OCI-LY1 (cell line): ENCODE data around the gene PIN4.

Experiments
- H2AFZ ChIP-seq: fragments of 200-600 bp; sonication (generic), shearing (Covaris generic); 2 replicates; pipeline ENCODE4 v1.6.0; 2014; ENCODE audit warnings: antibody characterized with exemption, mild to moderate bottlenecking, low read length
- H3F3A ChIP-seq: fragments of 200-600 bp; sonication (generic), shearing (Covaris generic); 2 replicates; pipeline ENCODE4 v1.6.0; 2014; ENCODE audit warnings: mild to moderate bottlenecking, antibody characterized with exemption, low read length, moderate library complexity; ENCODE audit not compliant: insufficient read depth
- H3K27ac ChIP-seq: fragments of 200-600 bp; sonication (generic); 2 replicates; pipeline ENCODE4 v1.5.1; 2014; ENCODE audit warnings: low read length, mixed run types, mild to moderate bottlenecking, low read depth; ENCODE audit not compliant: poor library complexity, severe bottlenecking
- H3K27me3 ChIP-seq: fragments of 200-600 bp; sonication (generic); 2 replicates; pipeline ENCODE4 v1.6.0; 2014; ENCODE audit warnings: antibody characterized with exemption, mild to moderate bottlenecking, low read length, moderate library complexity; ENCODE audit not compliant: insufficient read depth
- H3K36me3 ChIP-seq: fragments of 200-600 bp; sonication (generic); 2 replicates; pipeline ENCODE4 v1.6.1; 2014; ENCODE audit warnings: mild to moderate bottlenecking, antibody characterized with exemption, low read length, moderate library complexity, mixed read lengths; ENCODE audit not compliant: insufficient read depth
- H3K4me1 ChIP-seq: fragments of 200-600 bp; sonication (generic); 2 replicates; pipeline ENCODE4 v1.5.1; 2014; ENCODE audit warnings: mild to moderate bottlenecking, low read length, moderate library complexity; ENCODE audit not compliant: insufficient read depth, severe bottlenecking
- H3K4me2 ChIP-seq: fragments of 200-600 bp; sonication (generic), shearing (Covaris generic); 2 replicates; pipeline ENCODE4 v1.6.1; 2014; ENCODE audit warnings: low read length
- H3K4me3 ChIP-seq: fragments of 200-600 bp; sonication (generic); 2 replicates; pipeline ENCODE4 v1.5.1; 2014; ENCODE audit warnings: low read length, low read depth, mild to moderate bottlenecking, mixed read lengths; ENCODE audit not compliant: poor library complexity, severe bottlenecking
- H3K79me2 ChIP-seq: fragments of 200-600 bp; shearing (Covaris generic); 2 replicates; pipeline ENCODE4 v1.6.1; 2016; ENCODE audit warnings: mixed run types, low read length, mixed read lengths; ENCODE audit not compliant: insufficient read depth
- H3K9ac ChIP-seq: fragments of 200-600 bp; sonication (generic), shearing (Covaris generic); 2 replicates; pipeline ENCODE4 v1.6.1; 2014; ENCODE audit warnings: mild to moderate bottlenecking, low read length, mixed read lengths
- H3K9me2 ChIP-seq: fragments of 200-600 bp; sonication (generic), shearing (Covaris generic); 2 replicates; pipeline ENCODE4 v1.6.1; 2014; ENCODE audit warnings: low read depth, mild to moderate bottlenecking, low read length, mixed read lengths
- H3K9me3 ChIP-seq: fragments of 200-600 bp; shearing (Covaris generic); 2 replicates; pipeline ENCODE4 v1.6.1; 2014; ENCODE audit warnings: low read length, mixed read lengths
- H4K20me1 ChIP-seq: fragments of 200-600 bp; sonication (generic), shearing (Covaris generic); 2 replicates; pipeline ENCODE4 v1.6.0; 2016; ENCODE audit warnings: mild to moderate bottlenecking, low read length; ENCODE audit not compliant: insufficient read depth
- EZH2 ChIP-seq: fragments of 200-600 bp; sonication (generic), shearing (Covaris generic); IDR thresholded peaks from 2 replicates; pipeline ENCODE4 v1.8.0; 2017; ENCODE audit warnings: borderline replicate concordance, mixed run types, mild to moderate bottlenecking, antibody characterized with exemption, low read length, moderate library complexity, mixed read lengths
- TF ChIP-seq, protein P1 (sequence below): fragments of 200-600 bp; sonication (generic), shearing (Covaris generic); IDR thresholded peaks from 2 replicates; pipeline ENCODE4 v1.5.1; 2017; ENCODE audit warnings: mild to moderate bottlenecking, antibody characterized with exemption, low read length, moderate library complexity, mixed read lengths

The PIN4 gene

DNA sequence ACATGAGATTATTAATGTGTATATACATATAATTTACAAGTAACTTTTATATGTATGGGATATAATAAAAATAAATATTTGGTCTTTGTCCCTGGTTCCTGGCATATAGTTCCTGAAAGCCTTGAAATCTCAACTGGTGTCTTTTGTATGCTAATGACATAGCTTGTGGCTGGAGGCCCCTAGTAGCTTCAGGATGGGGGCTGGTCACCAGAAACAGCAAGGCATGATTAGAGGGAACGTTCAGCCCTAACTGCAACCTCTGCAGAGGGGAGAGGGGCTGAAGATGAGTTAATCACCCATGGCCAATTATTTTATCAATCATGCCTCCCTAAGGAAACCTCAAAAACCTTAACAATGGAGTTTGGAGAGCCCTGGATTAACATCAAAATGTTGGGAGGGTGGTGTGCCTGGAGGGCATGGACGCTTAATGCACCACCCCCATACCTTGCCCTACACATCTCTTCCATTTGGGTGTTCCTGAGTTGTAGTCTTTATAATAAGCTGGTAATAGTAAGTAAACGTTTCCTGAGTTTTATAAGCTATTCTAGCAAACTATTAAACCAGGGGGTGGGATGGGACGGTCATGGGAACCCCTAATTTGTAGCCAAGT, 21.3 kb downstream of the PIN4 start:
- no peak overlapping the region for H3K4me2 ChIP-seq
- H3K9me3 ChIP-seq, result no peaks in the 10 kb centered on the region
- H3K36me3 ChIP-seq, result peaks cover 37% of the 10 kb centered on the region
- no peaks in the 10 kb centered on the region for H4K20me1 ChIP-seq
- no peaks in the 10 kb centered on the region for H3K27me3 ChIP-seq
- no peak overlapping the region for H3K9ac ChIP-seq
- H3F3A ChIP-seq, result no peaks in the 10 kb centered on the region
- TF ChIP-seq EZH2, result no peak
- TF ChIP-seq, protein P1, sequence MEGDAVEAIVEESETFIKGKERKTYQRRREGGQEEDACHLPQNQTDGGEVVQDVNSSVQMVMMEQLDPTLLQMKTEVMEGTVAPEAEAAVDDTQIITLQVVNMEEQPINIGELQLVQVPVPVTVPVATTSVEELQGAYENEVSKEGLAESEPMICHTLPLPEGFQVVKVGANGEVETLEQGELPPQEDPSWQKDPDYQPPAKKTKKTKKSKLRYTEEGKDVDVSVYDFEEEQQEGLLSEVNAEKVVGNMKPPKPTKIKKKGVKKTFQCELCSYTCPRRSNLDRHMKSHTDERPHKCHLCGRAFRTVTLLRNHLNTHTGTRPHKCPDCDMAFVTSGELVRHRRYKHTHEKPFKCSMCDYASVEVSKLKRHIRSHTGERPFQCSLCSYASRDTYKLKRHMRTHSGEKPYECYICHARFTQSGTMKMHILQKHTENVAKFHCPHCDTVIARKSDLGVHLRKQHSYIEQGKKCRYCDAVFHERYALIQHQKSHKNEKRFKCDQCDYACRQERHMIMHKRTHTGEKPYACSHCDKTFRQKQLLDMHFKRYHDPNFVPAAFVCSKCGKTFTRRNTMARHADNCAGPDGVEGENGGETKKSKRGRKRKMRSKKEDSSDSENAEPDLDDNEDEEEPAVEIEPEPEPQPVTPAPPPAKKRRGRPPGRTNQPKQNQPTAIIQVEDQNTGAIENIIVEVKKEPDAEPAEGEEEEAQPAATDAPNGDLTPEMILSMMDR, result no peak
- H3K79me2 ChIP-seq, result no peaks in the 10 kb centered on the region
- no peak overlapping the region for H2AFZ ChIP-seq
- H3K4me3 ChIP-seq, result no peak overlapping the region
- no peaks in the 10 kb centered on the region for H3K4me1 ChIP-seq
- no peak overlapping the region for H3K27ac ChIP-seq
- no peaks in the 10 kb centered on the region for H3K9me2 ChIP-seq

DNA sequence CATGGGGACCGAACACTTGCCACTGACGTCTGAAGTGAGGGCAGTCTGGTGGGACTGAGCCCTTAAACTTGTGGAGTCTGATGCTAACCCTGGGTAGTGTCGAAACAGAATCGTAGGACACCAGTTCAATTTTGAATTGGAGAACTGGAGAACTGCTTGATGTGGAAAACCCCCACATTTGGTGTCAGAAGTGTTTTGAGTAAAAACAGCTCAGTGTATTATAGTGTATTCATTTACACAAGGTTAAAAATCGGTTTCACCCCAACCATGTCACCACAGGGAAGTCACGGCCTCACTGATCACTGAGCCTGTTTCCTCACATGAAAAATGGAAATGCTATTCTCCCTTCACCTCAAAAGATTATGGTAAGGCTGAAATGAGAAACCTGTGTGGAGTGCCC, 21.9 kb downstream of the PIN4 start:
- Histone ChIP-seq H3K4me3 (no peak overlapping the region), H3K36me3 (peaks cover 39% of the 10 kb centered on the region), H3K4me1 (no peaks in the 10 kb centered on the region)

DNA sequence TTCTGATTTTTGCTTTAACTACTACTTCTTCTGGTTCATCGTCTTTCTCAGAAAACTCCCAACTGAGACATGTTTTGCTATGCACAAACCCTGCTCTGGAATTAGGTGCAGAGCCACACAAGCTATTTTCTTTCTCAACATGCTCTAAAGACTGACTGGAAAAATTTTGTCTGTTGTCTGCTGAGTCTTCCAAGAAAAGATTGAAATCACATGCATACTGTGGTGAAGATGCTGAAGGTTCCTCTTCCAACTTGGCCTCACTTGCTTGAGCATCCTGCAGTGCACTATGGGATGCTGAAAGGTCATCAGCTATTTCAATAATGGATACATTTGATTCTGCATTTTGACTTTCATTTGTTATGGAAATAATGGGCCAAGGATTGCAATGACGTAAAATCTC, 24.1 kb downstream of the PIN4 start:
- Histone ChIP-seq H3K36me3 (peaks cover 39% of the 10 kb centered on the region), H3K27ac (no peak overlapping the region), H3K27me3 (no peaks in the 10 kb centered on the region), H3K79me2 (no peaks in the 10 kb centered on the region), H3K4me2 (no peak overlapping the region), H3K9me3 (no peaks in the 10 kb centered on the region), H3K4me3 (no peak overlapping the region), H3K9ac (no peak overlapping the region), H4K20me1 (no peaks in the 10 kb centered on the region), H3F3A (no peaks in the 10 kb centered on the region), H3K9me2 (no peaks in the 10 kb centered on the region), H2AFZ (no peak overlapping the region), H3K4me1 (no peaks in the 10 kb centered on the region)
- TF ChIP-seq, protein P1, result no peak
- TF ChIP-seq EZH2, result no peak

More for the DNA sequence above, 21.9 kb downstream of the PIN4 start:
- H3F3A ChIP-seq, result no peaks in the 10 kb centered on the region
- H3K4me2 ChIP-seq, result no peak overlapping the region
- no peaks in the 10 kb centered on the region for H3K9me2 ChIP-seq
- H3K9ac ChIP-seq, result no peak overlapping the region
- no peak overlapping the region for H2AFZ ChIP-seq
- H4K20me1 ChIP-seq, result no peaks in the 10 kb centered on the region
- no peak overlapping the region for H3K27ac ChIP-seq
- H3K79me2 ChIP-seq, result no peaks in the 10 kb centered on the region
- H3K27me3 ChIP-seq, result no peaks in the 10 kb centered on the region
- no peaks in the 10 kb centered on the region for H3K9me3 ChIP-seq
- TF ChIP-seq, protein P1, result no peak
- TF ChIP-seq EZH2, result no peak
